GM12878 (cell line): ENCODE data around the gene PHC2. TPM values are rescaled to one million over a fixed set of nuclear protein-coding genes. Genes with fewer than 3 reads are reported as not detected.

ENCODE experiments used
- ATAC-seq: fragments of 200-7000 bp; cut with Tn5 transposase; 3 replicates; pipeline ENCODE4 v1.9.1; 2020; ENCODE audit warnings: mild to moderate bottlenecking, moderate library complexity
- BruUV-seq: library from RNA; stranded (reverse); fragments of 400-500 nt; replicated peaks from 2 replicates; lab custom pipeline; 2021; lab: Mats Ljungman, UMichigan
- CTCF ChIA-PET: fragments of 300-600 bp; sonication (Branson Sonifier 250); formaldehyde crosslinking; extraction: SDS; loops from one replicate; lab custom pipeline; 2021; ENCODE audit warnings: inconsistent platforms; lab: Yijun Ruan, JAX
- POLR2A ChIA-PET: fragments of 350-600 bp; formaldehyde crosslinking; extraction: SDS; loops from one replicate; lab custom pipeline; 2021; ENCODE audit warnings: inconsistent platforms; lab: Charles Lee
- RAD21 ChIA-PET: fragments of 300-600 bp; sonication (Branson Sonifier 250); formaldehyde crosslinking; loops from one replicate; lab custom pipeline; 2023; ENCODE audit warnings: antibody characterized with exemption; ENCODE audit not compliant: unreplicated experiment; lab: Charles Lee
- SMC1A ChIA-PET: fragments of 300-600 bp; sonication (Branson Sonifier 250); formaldehyde crosslinking; loops from one replicate; lab custom pipeline; 2023; ENCODE audit not compliant: unreplicated experiment, uncharacterized antibody; lab: Charles Lee
- DNase-seq: peaks from one replicate; pipeline ENCODE4 v3.0.0-alpha.2; 2011; ENCODE audit warnings: low read depth, low spot score
- FAIRE-seq: peaks from 3 replicates; lab custom pipeline; 2011; peaks lifted over from hg19 to GRCh38; lab: Jason Lieb, UNC
- H2AFZ ChIP-seq: 2 replicates; pipeline ENCODE4 v1.6.0; 2011; ENCODE audit warnings: low read depth, low read length, control low read depth; ENCODE audit not compliant: control insufficient read depth
- H3K27ac ChIP-seq: 2 replicates; pipeline ENCODE4 v1.5.1; 2011; ENCODE audit warnings: control low read depth; ENCODE audit not compliant: control insufficient read depth, insufficient read depth
- H3K27me3 ChIP-seq, 2 experiments: replicated peaks in 1 of 2; 2 replicates each; pipeline versions ENCODE4 v1.6.0 to v1.6.1; 2011; ENCODE audit warnings: low read length in 1 of 2; ENCODE audit not compliant: control insufficient read depth in 2 of 2, insufficient read depth in 2 of 2
- H3K36me3 ChIP-seq, 2 experiments: 2 replicates each; pipeline ENCODE4 v1.5.1; 2011; ENCODE audit warnings: low read length in 1 of 2; ENCODE audit not compliant: control insufficient read depth in 2 of 2, insufficient read depth in 2 of 2
- H3K4me1 ChIP-seq: 2 replicates; pipeline ENCODE4 v1.6.1; 2011; ENCODE audit warnings: mild to moderate bottlenecking, low read length, moderate library complexity, mixed read lengths; ENCODE audit not compliant: control insufficient read depth, insufficient read depth
- H3K4me2 ChIP-seq: 2 replicates; pipeline ENCODE4 v1.6.0; 2011; ENCODE audit warnings: control low read depth; ENCODE audit not compliant: control insufficient read depth, insufficient read depth
- H3K4me3 ChIP-seq: fragments of 200-600 bp; sonication (generic); 2 replicates; pipeline ENCODE4 v1.5.1; 2016
- H3K79me2 ChIP-seq: 2 replicates; pipeline ENCODE4 v1.6.0; 2011; ENCODE audit warnings: low read length; ENCODE audit not compliant: control insufficient read depth, insufficient read depth
- H3K9ac ChIP-seq: 2 replicates; pipeline ENCODE4 v1.8.0; 2011; ENCODE audit warnings: low read length, control low read depth, mixed read lengths; ENCODE audit not compliant: control insufficient read depth, insufficient read depth
- H3K9me3 ChIP-seq: replicated peaks from 3 replicates; pipeline ENCODE4 v1.5.1; 2011; ENCODE audit warnings: mild to moderate bottlenecking, low read length; ENCODE audit not compliant: control insufficient read depth, insufficient read depth
- H4K20me1 ChIP-seq: 2 replicates; pipeline ENCODE4 v1.6.0; 2011; ENCODE audit not compliant: control insufficient read depth, insufficient read depth
- BCLAF1 ChIP-seq: fragments of 450-650 bp; IDR thresholded peaks from 2 replicates; pipeline ENCODE4 v1.6.1; 2017; ENCODE audit warnings: antibody characterized with exemption, mild to moderate bottlenecking, moderate library complexity
- CBFB ChIP-seq: IDR thresholded peaks from 2 replicates; pipeline ENCODE4 v1.6.1; 2016; ENCODE audit warnings: antibody characterized with exemption, low read depth
- HSF1 ChIP-seq: fragments of 150-350 bp; IDR thresholded peaks from 2 replicates; pipeline ENCODE4 v1.6.1; 2014; ENCODE audit warnings: mild to moderate bottlenecking, low read depth, low read length
- IKZF1 ChIP-seq: fragments of 450-650 bp; conservative IDR thresholded peaks from 2 replicates; pipeline ENCODE4 v1.6.1; 2017; ENCODE audit warnings: antibody characterized with exemption, mild to moderate bottlenecking
- NFIC ChIP-seq: IDR thresholded peaks from 2 replicates; pipeline ENCODE4 v1.6.1; 2012; ENCODE audit warnings: low read depth, mild to moderate bottlenecking, inconsistent platforms, low read length, moderate library complexity
- NFXL1 ChIP-seq: fragments of 450-650 bp; IDR thresholded peaks from 2 replicates; pipeline ENCODE4 v1.6.1; 2017; ENCODE audit warnings: antibody characterized with exemption, mild to moderate bottlenecking, borderline replicate concordance
- NKRF ChIP-seq: fragments of 450-650 bp; conservative IDR thresholded peaks from 2 replicates; pipeline ENCODE4 v1.6.1; 2017; ENCODE audit warnings: mild to moderate bottlenecking, moderate library complexity
- PBX3 ChIP-seq: IDR thresholded peaks from 2 replicates; pipeline ENCODE4 v1.6.1; 2011; ENCODE audit warnings: mild to moderate bottlenecking, low read depth, low read length, moderate library complexity; ENCODE audit not compliant: insufficient replicate concordance
- PKNOX1 ChIP-seq: fragments of 450-650 bp; IDR thresholded peaks from 2 replicates; pipeline ENCODE4 v1.6.1; 2016; ENCODE audit warnings: mild to moderate bottlenecking
- REST ChIP-seq: IDR thresholded peaks from 2 replicates; pipeline ENCODE4 v1.6.1; 2012; ENCODE audit warnings: mild to moderate bottlenecking, low read depth, low read length
- SMC3 ChIP-seq: IDR thresholded peaks from 2 replicates; pipeline ENCODE4 v1.6.1; 2011; ENCODE audit warnings: low read length, improper control_type of control experiment, borderline replicate concordance
- WGBS: methylation state at CpG from one replicate; pipeline ENCODE4 v1.1.6; 2016; ENCODE audit warnings: low lambda C conversion rate; ENCODE audit not compliant: insufficient replicate concordance, insufficient coverage; ENCODE audit errors: missing lambda C conversion rate; 5-methylcytosine and 5-hydroxymethylcytosine counted together
- in situ Hi-C: fragments of 300-500 bp; cut with MboI; formaldehyde crosslinking; loops from 9 replicates; pipeline ENCODE4 v1.14.3; 2018; ENCODE audit warnings: mixed read lengths
- intact Hi-C: fragments of 100-400 bp; cut with micrococcal nuclease; formaldehyde crosslinking; loops from one replicate; pipeline ENCODE4 v1.14.2; 2022; ENCODE audit not compliant: unreplicated experiment
- polyA plus RNA-seq, 11 experiments: library from polyadenylated mRNA; depleted of rRNA in 4 of 11; unstranded in 6 of 11; stranded (reverse) in 5 of 11; fragments of >200 nt; fragmentation: Nextera tagmentation in 4 of 11; fragmentation: Illumina TruSeq in 1 of 11; extraction: Ambion mirVana in 4 of 11; extraction: Trizol in 1 of 11; gene quantifications; 1 replicate in 1 of 11; 2 replicates in 10 of 11; pipeline versions ENCODE4 v1.2.1 to v1.2.3, GENCODE V29; 2011 to 2016; ENCODE audit warnings: inconsistent platforms in 2 of 11, missing spikeins in 2 of 11, low read depth in 1 of 11
- total RNA-seq, 4 experiments: library from RNA; depleted of rRNA in 3 of 4; stranded (reverse); fragments of >200 nt in 3 of 4; fragmentation: Illumina TruSeq in 1 of 4; extraction: Trizol in 1 of 4; gene quantifications; 2 replicates each; pipeline versions ENCODE4 v1.2.1 to v1.2.3, GENCODE V29; 2013 to 2021

Gene PHC2
- total and polyA plus RNA-seq, 10 of the 15 experiments (the other 5 are each of a cell fraction or from before 2014, with no cell fraction given), result 2.0 to 35.9 (median 16.4) TPM

GRCh38 chr1:33408093-33408436, 22.8 kb downstream of the PHC2 start:
- Histone ChIP-seq H2AFZ (no peak overlapping the region), H4K20me1 (no peaks in the 10 kb centered on the region), H3K27me3 (peaks cover 0 to 2% of the 10 kb centered on the region in 2 experiments; a peak in 2 of 4 replicates), H3K27ac (no peak overlapping the region), H3K4me3 (no peak overlapping the region), H3K4me1 (no peaks in the 10 kb centered on the region), H3K79me2 (no peaks in the 10 kb centered on the region), H3K4me2 (no peak overlapping the region), H3K9me3 (no peaks in the 10 kb centered on the region), H3K9ac (no peak overlapping the region), H3K36me3 (no peaks in the 10 kb centered on the region)
- no peak for DNase-seq
- ChIA-PET RAD21 (no interaction called here), SMC1A (interaction anchor here (0.7 kb wide), 1 partner anchor 23 kb away, joined by 3 read pairs; no protein-coding TSS in a partner anchor), CTCF (interaction anchor here (0.6 kb wide), 1 partner anchor 201 kb away, joined by 3 read pairs; no protein-coding TSS in a partner anchor), POLR2A (no interaction called here)
- no TSS peak for BruUV-seq
- intact Hi-C loops (no loop called here), in situ Hi-C loops (no loop called here)
- no peak for FAIRE-seq
- no peak for ATAC-seq
- WGBS, result 17% methylated on average over 2 of the region's 2 CpGs
- TF ChIP-seq IKZF1 (no peak), NFIC (no peak), REST (no peak), PBX3 (no peak), HSF1 (no peak), PKNOX1 (no peak), BCLAF1 (no peak), NKRF (no peak), NFXL1 (no peak), CBFB (no peak), SMC3 (no peak)
